Activated B cell treated with CpG ODN at 0.5 μM for 24 hours (primary cell): ENCODE data around the gene TNIP2. TPM values are rescaled to one million over a fixed set of nuclear protein-coding genes. Genes with fewer than 3 reads are reported as not detected.
A peak's percentile ranks its signal among the peaks of the same experiment; 100 is the strongest.

Experiments used
- ATAC-seq: fragments of 200-7000 bp; cut with Tn5 transposase; one replicate; pipeline ENCODE4 v1.10.0; 2021; ENCODE audit warnings: low read depth, mild to moderate bottlenecking, moderate library complexity
- CTCF ChIA-PET: fragments of 350-600 bp; sonication (Branson Sonifier 250); formaldehyde crosslinking; loops from one replicate; lab custom pipeline; 2021; ENCODE audit warnings: antibody characterized with exemption; lab: Charles Lee
- POLR2A ChIA-PET: fragments of 350-600 bp; sonication (Branson Sonifier 250); formaldehyde crosslinking; loops from one replicate; lab custom pipeline; 2021; ENCODE audit warnings: antibody characterized with exemption; lab: Charles Lee
- DNase-seq: peaks from one replicate; pipeline ENCODE4 v3.0.0; 2022
- H3K27ac Mint-ChIP-seq: one replicate; pipeline ENCODE4 v1.8.0; 2020; ENCODE audit warnings: mixed read lengths
- H3K27me3 Mint-ChIP-seq: one replicate; pipeline ENCODE4 v1.8.0; 2021; ENCODE audit warnings: mixed read lengths
- H3K36me3 Mint-ChIP-seq: one replicate; pipeline ENCODE4 v1.8.0; 2021; ENCODE audit warnings: low read depth, mixed read lengths
- H3K4me1 Mint-ChIP-seq: one replicate; pipeline ENCODE4 v1.8.0; 2021; ENCODE audit warnings: mixed read lengths
- H3K4me3 Mint-ChIP-seq: one replicate; pipeline ENCODE4 v1.8.0; 2020; ENCODE audit warnings: mild to moderate bottlenecking, mixed read lengths
- H3K9me3 Mint-ChIP-seq: one replicate; pipeline ENCODE4 v1.8.0; 2020; ENCODE audit warnings: mixed read lengths
- intact Hi-C: fragments of 100-400 bp; cut with micrococcal nuclease; formaldehyde crosslinking; loops from one replicate; pipeline ENCODE4 v1.15.1; 2024
- total RNA-seq: library from RNA; stranded (reverse); gene quantifications from 2 replicates; pipeline ENCODE4 v1.2.3, GENCODE V29; 2022
- TF ChIP-seq, protein P1 (sequence below): fragments of 200-600 bp; IDR thresholded peaks from one replicate; pipeline ENCODE4 v1.8.0; 2022; ENCODE audit warnings: antibody characterized with exemption, mild to moderate bottlenecking

Gene TNIP2
- total RNA-seq, 1 donor from 2014 or later: 83.2 TPM

DNA sequence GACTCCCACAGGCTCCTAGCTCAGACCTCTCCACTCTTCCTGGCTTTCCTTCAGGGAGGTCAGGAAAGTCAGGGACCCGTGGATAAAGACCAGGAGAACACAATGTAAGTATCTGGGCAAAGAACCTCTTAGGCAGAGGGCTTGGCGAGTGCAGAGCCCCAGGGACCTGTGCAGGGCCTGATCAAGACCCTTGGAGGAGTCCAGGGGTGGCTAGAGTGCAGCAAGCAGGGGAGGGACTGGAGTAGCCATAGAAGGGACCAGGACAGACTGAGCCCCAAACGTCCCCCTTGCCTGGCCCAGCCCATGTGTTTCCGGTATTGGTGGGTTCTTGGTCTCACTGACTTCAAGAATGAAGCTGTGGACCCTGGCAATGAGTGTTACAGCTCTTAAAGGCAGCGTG, 5.9 kb upstream of the TNIP2 start:
- H3K36me3 Mint-ChIP-seq: no peaks in the 10 kb centered on the region
- intact Hi-C loops: loop anchor here (5.0 kb wide), 2 partner anchors 165 to 200 kb away; partner anchors contain the start of genes GRK4 and NOP14
- DNase-seq: no peak
- H3K9me3 Mint-ChIP-seq: no peaks in the 10 kb centered on the region
- H3K27ac Mint-ChIP-seq: no peak overlapping the region
- H3K4me3 Mint-ChIP-seq: no peak overlapping the region
- TF ChIP-seq, protein P1, sequence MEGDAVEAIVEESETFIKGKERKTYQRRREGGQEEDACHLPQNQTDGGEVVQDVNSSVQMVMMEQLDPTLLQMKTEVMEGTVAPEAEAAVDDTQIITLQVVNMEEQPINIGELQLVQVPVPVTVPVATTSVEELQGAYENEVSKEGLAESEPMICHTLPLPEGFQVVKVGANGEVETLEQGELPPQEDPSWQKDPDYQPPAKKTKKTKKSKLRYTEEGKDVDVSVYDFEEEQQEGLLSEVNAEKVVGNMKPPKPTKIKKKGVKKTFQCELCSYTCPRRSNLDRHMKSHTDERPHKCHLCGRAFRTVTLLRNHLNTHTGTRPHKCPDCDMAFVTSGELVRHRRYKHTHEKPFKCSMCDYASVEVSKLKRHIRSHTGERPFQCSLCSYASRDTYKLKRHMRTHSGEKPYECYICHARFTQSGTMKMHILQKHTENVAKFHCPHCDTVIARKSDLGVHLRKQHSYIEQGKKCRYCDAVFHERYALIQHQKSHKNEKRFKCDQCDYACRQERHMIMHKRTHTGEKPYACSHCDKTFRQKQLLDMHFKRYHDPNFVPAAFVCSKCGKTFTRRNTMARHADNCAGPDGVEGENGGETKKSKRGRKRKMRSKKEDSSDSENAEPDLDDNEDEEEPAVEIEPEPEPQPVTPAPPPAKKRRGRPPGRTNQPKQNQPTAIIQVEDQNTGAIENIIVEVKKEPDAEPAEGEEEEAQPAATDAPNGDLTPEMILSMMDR: no peak
- POLR2A ChIA-PET: interaction anchor here (0.6 to 1.4 kb wide), 5 partner anchors 13 to 202 kb away, joined by 3 to 13 read pairs (median 4); partner anchors contain the start of gene GRK4
- peaks cover 18% of the 10 kb centered on the region for H3K4me1 Mint-ChIP-seq
- H3K27me3 Mint-ChIP-seq: no peaks in the 10 kb centered on the region
- CTCF ChIA-PET: no interaction called here
- no peak for ATAC-seq

DNA sequence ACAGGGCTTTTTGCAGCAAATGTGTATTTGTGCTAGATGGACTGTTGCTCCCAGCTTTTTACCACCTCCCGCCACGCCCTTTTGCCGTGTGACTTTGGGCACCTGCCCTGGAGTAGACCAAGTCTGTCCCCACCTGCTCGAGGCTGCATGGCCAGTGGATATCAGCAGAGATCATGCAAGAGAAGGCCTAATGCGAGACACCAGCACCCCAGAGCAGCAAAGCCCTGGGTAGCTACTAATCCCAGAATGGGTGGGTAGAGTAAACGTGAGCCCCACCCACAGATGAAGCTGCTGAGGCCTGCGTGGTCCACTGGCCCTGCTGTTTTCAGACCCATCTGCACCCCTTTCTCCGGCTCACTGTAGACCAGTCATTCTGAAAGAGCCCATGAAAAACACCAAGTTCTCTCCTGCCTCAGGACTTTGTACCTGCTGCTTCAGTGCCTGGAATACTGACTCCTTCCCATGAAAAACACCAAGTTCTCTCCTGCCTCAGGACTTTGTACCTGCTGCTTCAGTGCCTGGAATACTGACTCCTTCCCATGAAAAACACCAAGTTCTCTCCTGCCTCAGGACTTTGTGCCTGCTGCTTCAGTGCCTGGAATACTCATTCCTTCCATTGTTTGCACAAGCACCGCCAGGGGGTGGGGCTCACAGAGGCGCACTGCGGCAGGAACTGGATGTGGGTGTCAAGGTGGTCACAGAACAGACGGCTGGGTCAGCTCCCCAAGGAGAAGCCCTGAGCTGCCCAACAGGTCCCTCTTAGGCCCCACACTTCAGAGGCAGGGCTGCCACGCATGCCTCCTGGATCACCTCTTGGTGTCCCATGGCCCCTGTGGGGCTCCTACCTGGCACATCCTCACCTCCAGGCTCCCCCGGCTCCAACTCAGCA, 5.1 kb upstream of the TNIP2 start:
- H3K27ac Mint-ChIP-seq: no peak overlapping the region

DNA sequence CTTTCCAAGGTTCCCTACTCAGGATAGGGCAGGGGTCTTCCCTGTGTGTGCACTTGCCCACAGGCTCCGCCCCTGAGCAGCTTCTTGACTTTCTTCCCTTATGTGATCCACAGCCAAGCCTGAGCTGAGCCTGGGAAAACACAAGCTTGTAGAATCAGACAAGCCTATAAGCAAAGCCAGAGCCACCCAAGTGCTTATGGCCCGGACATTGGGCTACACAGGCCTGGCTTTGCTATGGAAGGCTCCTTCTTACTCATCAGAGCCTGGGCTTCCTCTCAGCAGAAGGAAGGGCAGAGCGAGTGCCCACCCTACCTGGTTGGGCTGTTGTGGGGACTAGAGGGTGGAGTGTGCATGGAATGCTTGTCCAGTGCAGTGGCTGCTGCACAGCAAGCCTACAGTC, 1.3 kb upstream of the TNIP2 start:
- H3K4me3 Mint-ChIP-seq: peak overlapping the region; percentile 69
- TF ChIP-seq, protein P1: no peak
- H3K36me3 Mint-ChIP-seq: peaks cover 8% of the 10 kb centered on the region
- H3K9me3 Mint-ChIP-seq: no peaks in the 10 kb centered on the region
- intact Hi-C loops: loop anchor here (2.0 to 5.0 kb wide), 2 partner anchors 61 to 160 kb away; no protein-coding TSS in a partner anchor
- peak overlapping the region; percentile 24 for H3K27ac Mint-ChIP-seq
- H3K27me3 Mint-ChIP-seq: no peaks in the 10 kb centered on the region
- no peak for ATAC-seq
- no peak for DNase-seq
- peaks cover 36% of the 10 kb centered on the region for H3K4me1 Mint-ChIP-seq
- POLR2A ChIA-PET: interaction anchor here (3.4 kb wide), 1 partner anchor 11 kb away, joined by 40 read pairs; no protein-coding TSS in a partner anchor
- CTCF ChIA-PET: no interaction called here

More for the DNA sequence above, 5.1 kb upstream of the TNIP2 start:
- TF ChIP-seq, protein P1: no peak
- H3K9me3 Mint-ChIP-seq: no peaks in the 10 kb centered on the region
- no peaks in the 10 kb centered on the region for H3K27me3 Mint-ChIP-seq
- DNase-seq (no peak), ATAC-seq (no peak)
- intact Hi-C loops: loop anchor here (5.0 kb wide), 2 partner anchors 164 to 201 kb away; partner anchors contain the start of genes GRK4 and NOP14
- H3K4me1 Mint-ChIP-seq: peaks cover 23% of the 10 kb centered on the region
- ChIA-PET CTCF (interaction anchor here (0.8 to 0.9 kb wide), 2 partner anchors 15 to 163 kb away, joined by 3 read pairs; no protein-coding TSS in a partner anchor), POLR2A (interaction anchor here (1.0 to 1.2 kb wide), 2 partner anchors 92 to 202 kb away, joined by 9 to 13 read pairs; partner anchors contain the start of gene GRK4)
- no peaks in the 10 kb centered on the region for H3K36me3 Mint-ChIP-seq
- no peak overlapping the region for H3K4me3 Mint-ChIP-seq

DNA sequence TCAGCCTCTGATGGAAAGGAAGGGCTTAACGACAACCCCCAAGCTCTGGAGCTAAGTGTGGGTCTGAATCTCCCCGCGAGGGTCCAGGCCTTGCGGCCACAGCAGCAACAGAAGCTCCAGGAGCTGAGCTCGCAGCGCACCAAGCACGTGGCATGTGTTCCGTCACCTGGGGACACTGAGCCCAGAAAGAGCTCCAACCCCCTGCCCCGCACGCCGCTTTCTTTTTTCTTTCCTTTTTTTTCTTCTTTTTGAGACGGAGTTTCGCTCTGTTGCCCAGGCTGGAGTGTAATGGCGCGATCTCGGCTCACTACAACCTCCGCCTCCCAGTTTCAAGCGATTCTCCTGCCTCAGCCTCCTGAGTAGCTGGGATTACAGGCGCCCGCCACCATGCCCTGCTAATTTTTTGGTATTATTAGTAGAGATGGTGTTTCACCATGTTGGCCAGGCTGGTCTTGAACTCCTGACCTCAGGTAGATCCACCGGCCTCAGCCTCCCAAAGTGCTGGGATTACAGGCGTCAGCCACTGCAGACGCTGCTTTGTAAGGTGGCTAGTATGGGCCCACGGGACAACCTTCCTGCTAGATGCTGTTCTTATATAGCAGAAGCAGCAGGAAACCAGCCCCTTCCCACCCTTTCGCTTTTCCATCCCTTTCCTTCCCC, 685 bp upstream of the TNIP2 start:
- peak overlapping the region; percentile 78 for H3K4me3 Mint-ChIP-seq
- CTCF ChIA-PET: interaction anchor here (0.7 kb wide), 1 partner anchor 123 kb away, joined by 4 read pairs; no protein-coding TSS in a partner anchor
- TF ChIP-seq, protein P1: no peak
- peak overlapping the region; percentile 53 for H3K27ac Mint-ChIP-seq
- POLR2A ChIA-PET: interaction anchor here (0.8 to 3.4 kb wide), 6 partner anchors 10 to 176 kb away, joined by 3 to 40 read pairs (median 8); partner anchors contain the start of gene ADD1
- DNase-seq (no peak), ATAC-seq (no peak)
- intact Hi-C loops: loop anchor here (1.0 to 5.0 kb wide), 3 partner anchors 11 to 160 kb away; no protein-coding TSS in a partner anchor
- peaks cover 11% of the 10 kb centered on the region for H3K36me3 Mint-ChIP-seq
- H3K4me1 Mint-ChIP-seq: peaks cover 35% of the 10 kb centered on the region
- H3K9me3 Mint-ChIP-seq: no peaks in the 10 kb centered on the region
- H3K27me3 Mint-ChIP-seq: no peaks in the 10 kb centered on the region
